HG03571 (cell line): Measurements from ENCODE around the gene CALHM6.
"Not testable (repeated sequence)": the region's sequence is repeated elsewhere in the genome, so short reads cannot be mapped to it uniquely, and the experiment has no call there.

Experiments
- ATAC-seq: cut with Tn5 transposase; IDR thresholded peaks from one replicate; pipeline ENCODE4 v1.9.1; 2021; ENCODE audit not compliant: unreplicated experiment

The CALHM6 gene

DNA sequence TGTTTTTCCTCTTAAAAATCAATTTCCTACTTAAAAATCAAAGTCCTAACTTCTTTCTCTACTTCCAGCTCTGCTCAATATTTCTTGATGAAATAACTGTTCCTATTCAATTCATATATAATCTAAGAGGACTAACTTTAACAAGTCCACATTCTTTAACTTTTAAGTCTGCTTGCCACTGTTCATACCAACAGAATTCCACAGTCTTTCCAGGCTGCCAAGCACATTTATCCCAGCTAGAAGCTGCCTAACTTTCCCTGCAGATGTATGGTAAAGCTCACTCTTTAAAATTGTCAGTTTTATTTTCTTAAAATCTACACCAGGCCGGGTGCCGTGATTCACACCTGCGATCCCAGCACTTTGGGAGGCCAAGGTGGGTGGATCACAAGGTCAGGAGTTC, 11.5 kb downstream of the CALHM6 start:
- no peak for ATAC-seq

DNA sequence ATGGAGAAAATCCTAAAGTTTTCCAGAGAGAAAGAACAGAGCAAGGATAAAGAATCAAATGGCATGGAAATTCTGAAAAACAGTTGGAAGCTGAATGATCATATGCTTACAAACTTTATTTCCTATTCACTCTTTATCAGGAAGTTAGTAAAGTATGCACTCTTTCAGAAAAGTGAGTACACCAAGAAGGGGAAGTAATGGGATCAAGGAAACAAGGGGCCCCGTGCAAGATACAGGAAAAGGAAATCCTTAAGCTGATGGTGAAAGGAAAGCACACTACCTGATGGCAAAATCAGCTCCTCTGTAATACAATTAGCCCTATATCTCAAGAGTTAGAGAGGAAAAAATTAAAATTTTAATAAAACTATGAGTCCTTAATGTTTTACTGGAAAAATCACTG, 14.0 kb downstream of the CALHM6 start:
- ATAC-seq, result no peak

DNA sequence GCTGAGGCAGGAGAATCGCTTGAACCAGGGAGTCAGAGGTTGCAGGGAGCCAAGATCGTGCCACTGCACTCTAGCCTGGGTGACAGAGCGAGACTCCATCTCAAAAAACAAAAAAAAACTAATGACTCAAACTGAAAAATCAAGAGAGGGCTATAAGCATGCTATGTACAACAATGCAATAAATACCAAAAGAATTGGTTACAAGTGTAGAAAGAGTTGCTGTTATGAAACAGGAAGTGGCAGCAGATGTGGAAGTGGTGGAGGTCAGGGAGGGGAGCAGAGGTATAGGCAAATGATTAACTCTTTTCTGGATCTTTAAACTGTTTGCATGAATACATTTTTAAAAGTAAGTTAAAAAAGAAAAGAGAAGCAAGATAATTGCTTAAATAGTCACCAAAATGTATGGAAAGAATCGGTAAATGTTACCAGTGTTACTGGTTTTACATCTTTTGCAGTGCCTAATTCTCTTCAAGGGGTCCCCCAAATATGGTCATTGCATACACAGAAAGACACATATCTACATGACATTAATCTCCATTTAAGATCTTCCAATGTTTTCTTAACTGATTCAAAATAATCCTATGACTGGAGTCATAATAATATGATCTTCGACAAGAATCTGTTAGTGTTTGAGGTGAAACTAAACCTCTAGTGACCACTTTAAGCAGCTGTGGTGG, 15.0 kb downstream of the CALHM6 start:
- ATAC-seq, result peak; percentile 100

DNA sequence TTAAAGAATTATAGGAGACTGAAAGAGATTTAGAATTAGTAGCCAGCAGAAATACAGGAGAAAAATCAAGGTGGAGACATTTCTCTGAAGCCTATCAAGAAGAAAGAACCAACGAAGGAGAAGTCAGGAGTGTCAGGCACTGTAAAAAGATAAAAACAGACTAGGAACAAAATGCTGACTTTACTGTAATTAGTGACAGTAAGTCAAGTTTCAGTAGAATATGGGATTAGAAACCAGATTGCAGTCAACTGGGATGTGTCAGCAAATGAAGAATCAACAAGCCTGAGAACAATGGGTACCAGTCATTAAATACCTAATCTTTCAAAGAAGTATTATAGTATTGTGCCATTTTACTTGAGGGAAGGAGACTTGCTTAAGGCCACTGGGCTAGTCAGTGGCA, 21.6 kb downstream of the CALHM6 start:
- no peak for ATAC-seq

DNA sequence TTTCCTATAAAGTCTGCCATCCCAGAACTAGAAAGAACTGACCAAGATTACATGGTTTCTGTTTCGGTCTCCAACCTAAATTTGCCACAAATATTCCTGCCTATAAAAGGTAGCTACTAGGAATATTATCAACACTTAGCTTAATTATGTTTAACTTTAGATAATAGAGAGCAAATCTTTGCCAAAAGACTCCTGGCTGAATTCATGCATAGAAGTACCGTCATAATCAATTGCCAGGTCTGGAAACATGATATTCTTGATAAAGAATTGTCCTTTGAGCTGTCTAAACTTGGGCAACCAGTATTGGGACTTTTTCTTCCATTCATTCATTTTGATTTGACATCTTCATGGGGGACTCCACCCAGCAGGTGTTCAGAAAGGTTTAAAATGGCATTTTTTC, 22.4 kb downstream of the CALHM6 start:
- ATAC-seq, result no peak

DNA sequence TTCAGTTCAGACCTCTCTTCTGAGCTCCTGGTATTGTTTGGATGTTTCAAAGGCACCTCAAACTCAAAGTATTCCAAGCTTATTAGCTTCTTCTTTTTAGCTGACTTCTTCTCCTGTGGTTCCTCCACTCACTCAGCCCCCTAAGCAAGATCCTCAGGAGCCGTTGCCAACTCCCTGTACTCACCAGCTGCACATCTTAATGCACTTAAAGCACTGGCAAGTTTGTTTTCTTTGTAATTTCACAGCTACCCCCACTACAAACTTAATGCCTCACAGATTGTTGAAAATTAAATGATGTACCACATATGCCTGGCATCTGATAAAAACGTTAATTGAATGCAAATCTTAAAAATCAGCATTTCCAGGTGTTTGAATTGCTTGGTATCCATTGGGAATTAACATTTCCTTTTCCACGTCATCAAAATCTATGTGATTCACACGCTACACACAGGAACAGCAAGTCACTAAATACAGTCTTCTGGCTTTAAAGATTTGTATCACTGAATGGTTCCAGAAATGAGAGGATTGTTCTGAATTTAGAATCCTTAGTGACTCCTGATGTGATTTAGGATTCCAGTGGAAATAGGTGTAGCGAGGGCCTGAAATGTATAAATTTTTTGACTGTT, 24.5 kb downstream of the CALHM6 start:
- no peak for ATAC-seq

DNA sequence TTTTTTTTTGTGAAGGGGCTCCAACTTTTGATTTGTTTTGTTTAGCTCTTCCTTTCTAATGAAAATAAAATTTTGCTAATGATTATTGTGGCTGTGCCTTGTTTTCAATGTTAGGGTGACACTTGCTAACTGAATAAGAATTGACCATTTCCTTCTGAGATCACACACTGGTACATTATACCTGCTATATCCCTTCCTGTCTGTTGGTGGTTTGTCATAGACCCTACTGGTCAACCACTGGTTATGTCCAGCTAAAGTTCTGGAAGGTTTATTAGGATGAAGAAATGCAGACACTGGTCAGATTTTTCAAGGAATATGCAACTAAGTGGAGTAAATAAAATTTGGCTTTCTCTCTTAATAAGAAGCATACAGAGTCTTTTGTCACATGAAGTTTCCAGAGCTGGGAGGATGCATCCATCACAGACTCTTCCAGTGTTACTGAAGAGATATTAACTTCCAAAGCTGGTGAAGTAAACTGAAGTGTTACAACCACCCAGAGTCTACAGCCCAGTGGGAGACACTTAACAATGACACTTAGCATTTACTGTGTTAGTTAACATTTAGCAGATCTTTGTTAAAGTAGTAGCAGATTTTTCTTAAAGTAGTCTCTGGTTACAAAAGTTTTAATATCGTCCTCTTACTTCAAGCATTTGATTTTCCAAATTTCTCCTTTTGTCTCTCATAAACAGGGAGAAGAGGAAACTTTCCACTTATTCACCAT, 30.6 kb downstream of the CALHM6 start:
- no peak for ATAC-seq

DNA sequence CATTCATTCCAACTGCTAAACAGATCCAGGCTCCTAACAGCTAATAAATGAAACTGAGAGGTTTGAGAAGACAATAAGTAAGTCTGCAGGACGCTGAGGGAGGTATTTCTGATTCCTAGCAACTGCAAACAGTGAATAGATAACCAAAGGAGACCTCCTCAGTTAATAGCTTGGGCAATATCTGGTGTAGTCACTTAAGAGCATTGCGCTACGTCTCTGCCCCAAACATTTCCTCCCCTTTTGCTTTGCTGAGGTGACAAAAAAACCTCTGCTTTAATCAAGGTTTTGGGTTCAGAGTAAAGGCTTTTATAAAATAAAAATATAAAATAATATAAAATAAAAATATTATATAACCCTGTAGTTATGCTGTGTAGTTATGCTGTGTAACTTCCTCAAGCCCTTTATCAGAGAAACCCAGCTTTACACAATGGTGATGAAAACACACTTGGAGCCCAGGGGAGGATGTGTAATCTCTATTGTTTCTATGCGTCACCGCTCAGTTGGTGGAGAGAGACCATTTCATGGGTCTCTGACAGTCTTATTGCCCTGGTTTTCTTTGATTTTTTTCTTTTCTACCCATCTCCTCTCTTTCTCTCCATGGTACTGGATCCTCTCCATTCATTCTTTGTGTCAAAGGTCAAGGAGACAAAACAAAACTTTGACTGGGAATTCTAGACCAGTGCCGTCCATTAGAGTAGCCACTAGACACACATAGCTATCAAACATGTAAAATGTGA, 31.3 kb downstream of the CALHM6 start:
- ATAC-seq, result no peak

DNA sequence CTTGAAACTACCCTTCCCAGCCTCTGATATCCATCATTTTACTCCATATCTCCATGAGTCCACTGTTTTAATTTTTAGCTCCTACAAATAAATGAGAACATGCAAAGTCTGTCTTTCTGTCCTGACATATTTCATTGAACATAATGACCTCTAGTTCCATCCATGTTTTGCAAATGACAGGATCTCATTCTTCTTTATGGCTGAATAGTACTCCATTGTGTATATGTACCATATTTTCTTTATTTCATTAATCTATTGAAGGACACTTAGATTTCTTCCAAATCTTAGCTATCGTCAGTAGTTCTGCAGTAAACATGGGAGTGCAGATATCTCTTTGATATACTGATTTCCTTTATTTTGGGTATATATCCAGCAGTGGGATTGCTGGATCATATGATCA, 34.0 kb downstream of the CALHM6 start:
- not testable (repeated sequence) for ATAC-seq

DNA sequence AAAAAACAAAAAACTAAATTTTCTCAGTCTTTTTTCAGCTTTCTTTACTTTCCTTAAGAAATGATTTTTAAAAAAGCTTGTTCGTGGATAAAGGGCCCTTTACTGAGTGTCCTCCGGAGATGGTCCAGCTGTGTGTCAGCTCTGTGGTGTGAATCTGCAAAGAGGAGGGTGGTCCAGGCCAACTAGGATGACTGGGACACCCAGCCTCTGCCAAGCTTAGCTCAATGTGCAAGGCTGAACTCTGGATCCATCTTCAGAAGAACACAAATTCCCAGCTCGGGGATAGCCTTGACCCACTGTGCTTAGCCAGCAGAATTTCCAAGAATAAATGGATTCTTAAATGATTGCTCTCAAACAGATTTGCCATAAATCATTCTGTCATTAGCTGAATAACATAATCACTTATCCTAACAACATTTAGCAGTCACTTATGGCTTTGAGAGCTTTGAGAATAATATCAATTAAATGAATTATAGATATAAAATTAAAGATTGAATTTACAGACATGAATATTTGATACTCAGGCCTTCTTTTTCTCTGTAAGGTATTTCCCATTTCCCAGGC, 36.0 kb downstream of the CALHM6 start:
- no peak for ATAC-seq

DNA sequence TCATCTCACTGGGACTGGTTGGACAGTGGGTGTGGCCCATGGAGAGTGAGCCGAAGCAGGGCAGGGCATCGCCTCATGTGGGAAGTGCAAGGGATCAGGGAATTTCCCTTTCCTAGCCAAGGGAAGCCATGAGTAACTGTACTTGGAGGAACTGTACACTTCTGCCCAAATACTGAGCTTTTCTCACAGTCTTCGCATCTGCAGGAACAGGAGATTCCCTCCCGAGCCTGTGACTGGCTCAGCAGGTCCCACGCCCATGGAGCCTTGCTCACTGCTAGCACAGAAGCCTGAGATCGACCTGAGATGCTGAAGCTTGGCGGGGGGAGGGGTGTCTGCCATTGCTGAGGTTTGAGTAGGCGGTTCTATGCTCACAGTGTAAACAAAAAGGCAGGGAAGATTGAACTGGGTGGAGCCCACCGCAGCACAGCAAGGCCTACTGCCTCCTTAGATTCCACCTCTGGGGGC, 39.8 kb downstream of the CALHM6 start:
- ATAC-seq, result no peak

DNA sequence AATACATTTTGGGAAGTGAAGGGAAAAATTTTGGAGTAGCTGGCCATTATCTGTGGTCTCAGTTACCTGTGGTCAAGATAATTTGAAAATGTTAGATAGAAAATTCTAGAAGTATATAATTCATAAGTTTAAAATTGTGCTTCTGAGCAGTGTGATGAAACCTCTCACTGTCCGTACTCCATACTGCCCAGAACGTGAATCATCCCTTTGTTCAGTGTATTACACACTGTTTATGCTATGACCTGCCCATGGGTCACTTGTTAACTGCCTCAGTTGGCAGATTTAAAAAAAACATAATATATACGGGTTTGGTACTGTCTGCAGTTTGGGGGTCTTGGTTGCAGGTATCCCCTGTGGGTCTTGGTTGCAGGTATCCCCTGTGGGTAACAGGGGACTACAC, 46.1 kb downstream of the CALHM6 start:
- ATAC-seq, result no peak

DNA sequence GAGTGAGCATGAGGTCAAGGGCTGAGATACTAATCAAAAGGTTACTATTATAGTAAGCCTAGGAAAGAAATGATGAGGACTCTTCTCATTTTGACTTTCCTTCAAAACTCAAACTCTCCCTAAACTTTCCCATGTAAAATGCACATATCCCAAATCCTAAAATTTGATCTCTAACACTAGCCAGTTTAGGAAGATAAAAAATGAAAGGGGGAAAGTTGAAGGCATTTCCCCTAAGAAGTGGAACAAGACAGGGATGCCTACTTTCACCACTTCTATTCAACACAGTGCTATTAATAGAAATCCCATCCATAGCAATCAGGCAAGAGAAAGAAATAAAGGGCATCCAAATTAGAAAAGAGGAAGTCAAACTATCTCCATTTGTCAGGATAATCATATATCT, 47.4 kb downstream of the CALHM6 start:
- no peak for ATAC-seq

DNA sequence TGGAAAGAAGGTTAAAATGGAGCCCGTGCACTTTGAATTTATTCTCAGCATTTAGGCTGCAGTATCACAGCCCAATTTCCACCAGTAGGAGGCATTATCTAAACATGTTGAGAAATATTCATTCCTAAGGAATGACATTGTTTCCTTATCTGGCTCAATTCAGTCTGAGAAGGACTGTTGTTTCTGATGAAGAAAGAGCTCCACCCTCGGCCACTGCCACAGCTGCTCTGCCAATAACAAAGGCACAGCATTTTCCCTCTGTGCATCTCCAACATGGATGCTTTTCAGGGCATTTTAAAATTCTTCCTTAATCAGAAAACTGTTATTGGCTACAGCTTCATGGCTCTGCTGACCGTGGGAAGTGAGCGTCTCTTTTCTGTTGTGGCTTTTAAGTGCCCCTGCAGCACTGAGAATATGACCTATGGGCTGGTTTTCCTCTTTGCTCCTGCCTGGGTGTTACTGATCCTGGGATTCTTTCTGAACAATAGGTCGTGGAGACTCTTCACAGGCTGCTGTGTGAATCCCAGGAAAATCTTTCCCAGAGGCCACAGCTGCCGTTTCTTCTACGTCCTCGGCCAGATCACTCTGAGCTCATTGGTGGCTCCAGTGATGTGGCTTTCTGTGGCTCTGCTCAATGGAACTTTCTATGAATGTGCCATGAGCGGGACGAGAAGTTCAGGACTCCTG, 50.4 kb downstream of the CALHM6 start, which contains the start of gene CALHM5:
Gene CALHM5 (plus strand): TSS at position 216 of the 687 bp plus-strand sequence. CDS start 58 bp downstream, at position 274.
- no peak for ATAC-seq

DNA sequence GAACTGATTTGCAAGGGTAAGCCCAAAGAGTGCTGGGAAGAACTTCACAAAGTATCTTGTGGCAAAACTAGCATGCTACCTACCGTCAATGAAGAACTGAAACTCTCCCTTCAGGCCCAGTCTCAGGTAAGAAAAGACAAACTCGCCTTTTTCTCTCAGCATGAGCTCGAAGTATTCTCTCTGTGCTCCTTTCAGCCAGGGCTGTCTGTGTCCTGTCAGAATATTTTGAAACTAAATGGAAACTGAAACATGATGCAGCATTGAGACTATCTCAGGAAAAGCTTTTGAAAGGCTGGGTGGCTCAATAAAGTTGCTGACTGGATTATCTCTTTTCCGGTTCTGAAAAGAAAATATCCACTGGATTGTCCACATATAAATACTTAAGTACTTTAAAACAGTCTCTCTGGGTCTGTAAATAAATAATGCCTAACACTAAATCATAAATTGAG, 51.0 kb downstream of the CALHM6 start:
- ATAC-seq, result no peak

DNA sequence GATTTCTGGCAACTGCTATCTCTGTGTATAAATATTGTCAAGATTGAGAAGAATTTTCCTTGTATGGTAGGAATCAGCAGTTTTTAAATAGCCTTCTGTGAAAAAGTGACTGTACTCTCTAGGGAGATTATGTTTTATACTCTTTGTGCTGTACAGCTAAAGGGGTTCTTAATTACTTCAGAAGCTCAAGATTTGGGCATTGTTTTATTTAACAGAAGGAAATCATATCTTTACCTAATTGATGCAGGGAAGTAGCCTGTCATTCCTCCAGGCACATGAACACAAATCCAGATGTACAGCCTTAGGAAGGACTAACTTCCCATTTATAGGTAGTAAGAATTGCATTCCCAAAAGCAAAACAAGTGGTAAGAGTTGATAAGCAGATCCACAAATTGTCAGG, 51.6 kb downstream of the CALHM6 start:
- no peak for ATAC-seq
